GOT3 (cell line): Measurements from ENCODE around the gene MED13.
"Not testable (repeated sequence)": the region's sequence is repeated elsewhere in the genome, so short reads cannot be mapped to it uniquely, and the experiment has no call there.

Experiments
- DNase-seq: peaks from one replicate; lab custom pipeline; 2025; ENCODE audit warnings: mixed read lengths; lab: John Stamatoyannopoulos, UW

Gene MED13

DNA sequence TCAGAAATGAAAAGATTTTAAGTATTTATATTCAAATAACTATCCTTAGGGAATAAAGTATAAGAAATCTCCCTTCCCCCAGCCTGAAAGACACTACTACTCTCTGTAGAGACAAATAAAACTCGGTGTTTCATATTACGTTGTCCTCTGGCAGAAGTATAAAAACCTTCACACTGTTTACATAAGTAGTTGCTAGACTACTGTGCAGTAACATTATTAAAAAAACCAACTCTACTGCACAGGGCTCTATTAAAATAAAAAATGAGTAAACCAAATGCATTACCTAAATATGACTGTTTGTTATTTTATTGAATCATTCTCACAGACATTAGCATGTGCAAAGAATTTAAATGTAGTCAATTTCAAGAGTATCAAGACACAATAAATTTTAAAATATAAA, 67.4 kb downstream of the MED13 start:
- no peak for DNase-seq

GRCh38 chr17:61996916-61997605, 68.0 kb downstream of the MED13 start:
- DNase-seq: no peak

DNA sequence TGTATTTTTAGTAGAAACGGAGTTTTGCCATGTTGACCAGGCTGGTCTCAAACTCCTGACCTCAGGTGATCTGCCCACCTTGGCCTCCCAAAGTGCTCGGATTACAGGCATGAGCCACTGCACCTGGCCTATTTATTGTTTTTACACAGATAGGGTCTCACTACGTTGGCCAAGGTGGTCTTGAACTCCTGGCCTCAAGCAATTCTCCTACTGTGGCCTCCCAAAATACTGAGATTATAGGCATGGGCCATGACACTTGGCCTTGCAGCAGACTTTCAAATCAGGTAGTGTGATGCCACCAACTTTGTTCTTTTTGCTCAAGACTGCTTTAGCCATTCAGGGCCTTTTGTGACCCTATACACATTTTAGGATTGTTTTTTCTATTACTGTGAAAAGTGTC, 75.6 kb downstream of the MED13 start:
- DNase-seq: no peak

GRCh38 chr17:61986898-61987297, 78.2 kb downstream of the MED13 start:
- no peak for DNase-seq

GRCh38 chr17:61984821-61985220, 80.3 kb downstream of the MED13 start:
- no peak for DNase-seq

DNA sequence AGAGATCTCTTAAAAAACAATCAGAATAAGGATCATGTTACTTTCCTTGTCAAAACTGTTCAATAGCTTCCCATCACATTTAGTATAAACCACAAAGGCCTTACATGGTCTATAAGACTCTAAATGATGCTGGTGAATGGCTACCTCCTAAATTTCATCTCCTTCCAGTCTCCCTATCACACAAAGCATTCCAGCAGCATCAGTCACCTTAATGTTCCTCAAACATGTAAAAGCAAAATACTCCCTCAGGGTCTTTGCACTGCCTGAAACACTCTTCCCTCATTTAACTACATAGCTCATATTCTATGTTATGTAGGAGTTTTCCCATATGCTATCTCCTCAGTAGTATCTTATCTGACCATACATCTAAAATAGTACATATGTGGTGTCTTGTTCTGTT, 83.8 kb downstream of the MED13 start:
- no peak for DNase-seq

- DNase-seq: no peak
Observed at GRCh38 chr17:61980535-61980934, 84.5 kb downstream of the MED13 start.

DNA sequence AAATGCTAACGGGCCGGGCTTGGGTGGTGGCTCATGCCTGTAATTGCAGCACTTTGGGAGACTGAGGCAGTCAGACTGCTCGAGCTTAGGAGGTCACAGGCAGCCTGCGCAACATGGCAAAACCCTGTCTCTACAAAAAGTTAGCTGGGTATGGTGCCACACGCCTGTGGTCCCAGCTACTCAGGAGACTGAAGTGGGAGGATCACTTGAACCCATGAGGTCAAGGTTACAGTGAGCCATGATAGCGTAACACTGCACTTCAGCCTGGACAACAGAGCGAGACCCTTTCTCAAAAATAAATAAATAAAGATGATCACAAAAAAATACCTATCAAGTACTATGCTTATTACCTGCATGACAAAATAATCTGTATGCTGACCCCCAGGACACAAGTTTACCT, 91.0 kb downstream of the MED13 start:
- no peak for DNase-seq

GRCh38 chr17:61972311-61972710, 92.8 kb downstream of the MED13 start:
- DNase-seq: no peak

DNA sequence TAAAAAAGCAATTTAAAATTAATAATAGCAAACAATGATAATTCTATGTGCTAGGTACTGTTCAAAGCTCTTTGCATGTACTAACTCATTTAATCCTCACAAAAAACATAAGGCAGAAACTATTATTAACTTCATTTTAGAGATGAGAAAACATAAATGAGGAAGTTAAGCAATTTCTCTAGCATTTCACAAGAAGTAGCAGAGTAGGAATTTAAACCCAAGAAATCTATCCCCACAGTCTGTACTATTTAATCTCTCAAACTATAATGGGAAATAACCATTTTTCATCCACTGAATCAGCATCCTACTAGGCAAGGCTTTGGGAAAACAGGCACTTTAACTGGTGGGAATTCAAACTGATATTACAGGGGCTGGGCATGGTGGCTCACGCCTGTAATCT, 95.0 kb downstream of the MED13 start:
- DNase-seq: no peak

- DNase-seq: no peak
Observed at GRCh38 chr17:61968757-61969156, 96.3 kb downstream of the MED13 start.

DNA sequence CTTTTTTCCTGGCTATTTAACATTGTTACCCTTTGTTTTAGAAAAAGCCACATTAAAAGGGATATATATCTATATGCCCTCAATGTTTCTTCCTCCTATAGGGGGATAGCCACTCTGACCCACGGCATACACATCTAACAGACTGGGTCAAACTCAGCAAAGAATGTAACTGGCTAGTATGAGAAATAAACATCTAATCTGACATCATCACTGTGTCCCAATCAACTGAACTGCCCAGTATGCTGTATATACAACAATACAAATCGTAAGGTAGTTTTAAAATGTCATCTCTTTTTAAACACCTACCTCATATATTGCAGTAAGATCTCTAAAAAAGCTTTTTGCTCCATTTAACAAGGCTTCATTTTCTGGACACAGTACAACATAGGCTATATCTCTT, 97.3 kb downstream of the MED13 start:
- no peak for DNase-seq

DNA sequence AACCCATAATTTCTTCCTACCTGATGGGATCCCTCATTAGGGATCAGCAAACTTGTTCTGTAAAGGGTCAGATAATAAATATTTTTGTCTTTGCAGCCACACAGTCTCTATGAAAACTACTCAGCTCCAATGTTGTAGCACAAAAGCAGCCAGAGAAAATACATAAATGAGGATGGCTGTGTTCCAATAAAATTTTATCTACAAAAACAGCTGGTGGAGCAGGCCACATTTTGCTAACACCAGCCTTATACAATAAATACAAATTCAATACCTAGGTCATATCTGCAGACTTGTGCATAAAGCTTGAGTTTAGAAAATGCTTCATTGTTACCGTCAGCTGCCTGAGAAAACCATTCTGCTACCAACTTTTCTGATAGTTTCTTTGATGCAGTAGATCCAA, 98.9 kb downstream of the MED13 start:
- DNase-seq: no peak

GRCh38 chr17:61955619-61956018, 109.5 kb downstream of the MED13 start:
- no peak for DNase-seq

- no peak for DNase-seq
Observed at GRCh38 chr17:61947367-61948078, 117.6 kb downstream of the MED13 start.

DNA sequence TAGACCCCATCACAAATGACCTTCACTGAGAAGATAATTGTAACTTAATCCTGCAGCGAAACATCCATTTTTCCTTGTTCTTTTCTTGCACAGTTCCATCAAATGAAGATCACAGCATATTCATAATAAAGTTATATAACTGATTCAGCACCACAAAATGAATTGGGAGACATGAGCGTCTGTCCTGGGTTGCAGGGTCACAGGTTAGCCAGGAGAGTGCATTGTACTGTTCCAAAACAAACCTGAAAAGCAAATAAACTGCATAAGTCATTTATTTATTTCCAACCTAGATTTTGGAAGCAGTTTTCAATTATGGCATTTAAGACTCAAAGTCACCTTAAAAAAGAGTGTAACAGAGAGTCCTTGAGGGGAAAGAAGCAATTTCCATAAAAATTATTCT, 118.7 kb downstream of the MED13 start:
- no peak for DNase-seq

- no peak for DNase-seq
Observed at GRCh38 chr17:61943117-61943516, 122.0 kb downstream of the MED13 start.

DNA sequence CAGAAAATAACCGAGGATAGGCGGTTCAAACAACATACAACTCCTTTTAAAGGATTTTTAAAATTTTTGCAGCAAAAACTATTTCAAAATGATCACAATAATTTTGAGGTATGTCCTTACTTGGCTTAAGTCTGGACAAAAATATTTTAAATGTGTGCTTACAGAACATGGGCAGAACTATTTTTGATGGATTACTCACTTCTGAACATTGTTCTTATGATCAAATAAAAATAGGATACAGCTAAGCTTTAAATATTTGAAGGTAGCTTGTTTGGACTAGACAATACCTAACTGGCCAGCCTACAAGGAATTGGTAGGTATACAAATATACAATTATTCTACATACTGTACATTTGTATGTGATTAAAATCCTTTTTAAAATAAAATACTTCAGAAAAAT, 123.0 kb downstream of the MED13 start:
- DNase-seq: no peak

DNA sequence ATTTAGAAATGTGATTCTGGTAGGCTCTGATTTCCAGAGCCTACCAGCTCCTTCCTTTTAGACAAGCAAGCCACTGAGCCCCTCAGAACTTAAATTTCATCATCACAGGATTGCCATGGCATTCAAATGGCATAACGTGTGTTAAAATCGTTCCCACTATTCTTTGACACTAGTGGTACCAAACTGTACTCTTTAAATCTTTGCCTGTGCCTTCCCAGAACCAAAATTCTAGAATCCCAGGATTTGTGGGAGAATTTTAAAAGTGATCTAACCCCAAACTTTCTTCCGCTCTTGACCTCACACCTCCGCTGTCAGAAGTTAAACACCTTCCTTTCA, 137.0 kb downstream of the MED13 start:
- DNase-seq: no peak

DNA sequence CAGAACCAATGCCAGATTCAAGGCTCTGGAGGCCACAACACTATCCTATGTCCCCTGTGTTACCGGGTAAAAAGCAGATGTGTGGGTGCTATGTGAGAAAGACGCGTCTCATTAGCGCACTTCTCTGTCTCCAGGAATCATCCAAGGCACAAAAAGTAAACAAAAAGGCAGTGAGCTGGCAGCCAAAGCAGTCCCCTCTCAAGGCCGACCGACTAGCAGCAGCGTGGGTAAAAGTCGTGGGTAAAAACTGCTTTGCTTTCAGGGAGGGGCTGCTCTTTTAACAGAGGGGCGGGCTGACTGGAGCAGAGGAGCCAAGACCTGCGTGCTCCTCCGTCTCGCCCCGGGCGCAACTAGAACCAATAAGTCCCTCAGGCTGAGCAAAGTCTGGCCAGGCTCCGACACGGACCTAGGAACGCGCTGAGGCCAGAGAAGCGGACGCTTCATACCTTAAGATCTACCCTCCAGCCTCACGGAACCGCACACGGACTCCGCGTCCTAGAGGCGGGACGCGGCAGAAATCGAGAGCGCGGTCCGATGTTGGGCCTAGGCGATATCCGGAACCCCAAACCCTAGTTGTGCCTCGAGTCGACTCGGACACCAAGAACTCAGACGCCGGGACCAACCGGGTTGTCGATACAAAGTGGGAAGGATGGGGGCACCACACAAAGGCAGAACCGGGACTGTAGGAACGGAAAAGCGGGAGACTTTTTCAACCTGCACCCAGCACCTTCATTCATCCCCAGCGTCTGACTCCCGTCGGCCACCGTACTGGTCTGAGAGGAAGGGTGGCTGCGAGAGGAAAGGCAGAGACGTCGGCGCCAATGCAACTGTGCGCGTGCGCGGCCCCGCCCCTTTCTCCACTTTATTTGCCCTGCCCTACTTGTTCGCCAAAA, 137.6 kb downstream of the MED13 start, which contains the start of gene INTS2:
Gene INTS2, minus strand, starts transcription at position 775 of the 893 bp plus-strand sequence. CDS start 1,338 bp downstream, outside the sequence.
- peak; percentile 67 for DNase-seq

DNA sequence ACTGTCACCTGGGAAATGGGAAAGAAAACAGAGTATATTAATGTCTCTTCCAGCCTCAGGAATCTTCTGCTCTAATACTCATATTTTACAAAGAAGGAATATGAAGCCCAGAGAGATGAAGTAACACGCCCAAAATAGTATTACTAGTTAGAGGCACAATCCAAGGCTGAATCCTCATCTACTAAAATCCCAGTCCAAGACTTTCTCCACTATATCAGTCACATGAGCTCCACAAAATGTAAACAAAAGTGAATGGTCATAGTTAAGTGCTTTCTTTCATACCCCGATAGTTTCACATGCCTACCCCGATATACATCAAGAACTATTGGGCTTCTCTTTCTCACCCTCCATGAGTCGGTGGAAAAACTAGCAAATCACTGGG, 138.3 kb downstream of the MED13 start:
- DNase-seq: no peak

GRCh38 chr17:61915162-61915561, 149.9 kb downstream of the MED13 start:
- not testable (repeated sequence) for DNase-seq
